Erythroblast (primary cell): ENCODE results near the gene DPP3.

Experiments used
- GATA1 ChIP-seq: IDR thresholded peaks from 2 replicates; pipeline ENCODE4 v1.6.1; 2011; ENCODE audit warnings: low read depth, mild to moderate bottlenecking, control low read depth, low read length, moderate library complexity
- POLR2A ChIP-seq: IDR thresholded peaks from 2 replicates; pipeline ENCODE4 v1.6.1; 2011; ENCODE audit warnings: mild to moderate bottlenecking, low read length

- TF ChIP-seq POLR2A (no peak), GATA1 (no peak)
Measured at GRCh38 chr11:66556086-66556485, 75.9 kb downstream of the DPP3 start.
